Liver (tissue), 9 donors: Measurements from ENCODE around the gene UNC79. TPM values are rescaled to one million over a fixed set of nuclear protein-coding genes. Genes with fewer than 3 reads are reported as not detected.

Source experiments
- DNase-seq: peaks from one replicate; pipeline ENCODE4 v3.0.0-alpha.2; 2017; ENCODE audit warnings: low spot score
- H3K27ac ChIP-seq, 2 donors: one replicate each; pipeline ENCODE4 v1.7.0; 2013; ENCODE audit warnings: inconsistent platforms in 2 of 2, low read length in 2 of 2, control low read depth in 1 of 2, low read depth in 1 of 2, mild to moderate bottlenecking in 1 of 2
- H3K27me3 ChIP-seq, 4 donors: one replicate each; pipeline versions ENCODE4 v1.6.1 to v1.7.0; 2013; ENCODE audit warnings: low read length in 3 of 4, inconsistent platforms in 1 of 4, mild to moderate bottlenecking in 1 of 4, moderate library complexity in 1 of 4; ENCODE audit not compliant: control insufficient read depth in 4 of 4, insufficient read depth in 4 of 4
- H3K36me3 ChIP-seq, 4 donors: one replicate each; pipeline versions ENCODE4 v1.6.1 to v1.7.0; 2013; ENCODE audit warnings: low read length in 3 of 4, mild to moderate bottlenecking in 3 of 4, low read depth in 1 of 4, moderate library complexity in 1 of 4; ENCODE audit not compliant: control insufficient read depth in 4 of 4, insufficient read depth in 3 of 4
- H3K4me1 ChIP-seq, 4 donors: one replicate each; pipeline versions ENCODE4 v1.6.1 to v1.7.0; 2013; ENCODE audit warnings: low read length in 3 of 4, mild to moderate bottlenecking in 3 of 4, moderate library complexity in 1 of 4; ENCODE audit not compliant: control insufficient read depth in 4 of 4, insufficient read depth in 4 of 4
- H3K4me3 ChIP-seq, 3 donors: one replicate each; pipeline versions ENCODE4 v1.6.1 to v1.7.0; 2013; ENCODE audit warnings: low read length in 3 of 3, control low read depth in 1 of 3, low read depth in 1 of 3, mild to moderate bottlenecking in 1 of 3
- H3K9ac ChIP-seq, 2 donors: one replicate each; pipeline ENCODE4 v1.7.0; 2013; ENCODE audit warnings: low read length in 2 of 2, mild to moderate bottlenecking in 2 of 2, moderate library complexity in 2 of 2, control low read depth in 1 of 2, low read depth in 1 of 2
- H3K9me3 ChIP-seq, 4 donors: one replicate each; pipeline versions ENCODE4 v1.6.1 to v1.7.0; 2013; ENCODE audit warnings: low read length in 3 of 4; ENCODE audit not compliant: control insufficient read depth in 4 of 4
- EGR1 ChIP-seq, 2 donors: IDR thresholded peaks; 2 replicates each; pipeline ENCODE4 v1.6.1; 2016 to 2018; ENCODE audit warnings: antibody characterized with exemption in 2 of 2, low read depth in 2 of 2
- FOXA2 ChIP-seq: IDR thresholded peaks from 2 replicates; pipeline ENCODE4 v1.6.1; 2016; ENCODE audit warnings: antibody characterized with exemption
- GABPA ChIP-seq, 2 donors: IDR thresholded peaks in 1 of 2; conservative IDR thresholded peaks in 1 of 2; 2 replicates each; pipeline ENCODE4 v1.6.1; 2016; ENCODE audit warnings: antibody characterized with exemption in 2 of 2, mild to moderate bottlenecking in 1 of 2, moderate library complexity in 1 of 2
- HNF4A ChIP-seq, 2 donors: conservative IDR thresholded peaks; 2 replicates each; pipeline ENCODE4 v1.6.1; 2016; ENCODE audit warnings: antibody characterized with exemption in 2 of 2, mild to moderate bottlenecking in 2 of 2
- HNF4G ChIP-seq: IDR thresholded peaks from 2 replicates; pipeline ENCODE4 v1.6.1; 2016; ENCODE audit warnings: antibody characterized with exemption
- JUND ChIP-seq, 2 donors: IDR thresholded peaks; 2 replicates each; pipeline ENCODE4 v1.6.1; 2016; ENCODE audit warnings: antibody characterized with exemption in 2 of 2
- NR2F2 ChIP-seq: IDR thresholded peaks from 2 replicates; pipeline ENCODE4 v1.6.1; 2016; ENCODE audit warnings: antibody characterized with exemption
- RAD21 ChIP-seq, 2 donors: IDR thresholded peaks; 2 replicates each; pipeline ENCODE4 v1.6.1; 2016; ENCODE audit warnings: antibody characterized with exemption in 2 of 2, mild to moderate bottlenecking in 2 of 2
- RXRA ChIP-seq, 2 donors: IDR thresholded peaks; 2 replicates each; pipeline ENCODE4 v1.6.1; 2017 to 2018; ENCODE audit warnings: antibody characterized with exemption in 2 of 2, mild to moderate bottlenecking in 1 of 2
- SP1 ChIP-seq: IDR thresholded peaks from 2 replicates; pipeline ENCODE4 v1.6.1; 2018; ENCODE audit warnings: antibody characterized with exemption, mild to moderate bottlenecking
- TAF1 ChIP-seq: conservative IDR thresholded peaks from 2 replicates; pipeline ENCODE4 v1.6.1; 2016; ENCODE audit warnings: antibody characterized with exemption, mild to moderate bottlenecking
- WGBS: extraction: QIAGEN DNeasy Blood & Tissue Kit; methylation state at CpG from one replicate; pipeline ENCODE4 v1.1.7; 2013; 5-methylcytosine and 5-hydroxymethylcytosine counted together
- polyA plus RNA-seq, 2 donors: library from polyadenylated mRNA; stranded (reverse) in 1 of 2; unstranded in 1 of 2; fragments of 200-250 nt in 1 of 2; fragments of >200 nt in 1 of 2; fragmentation: Nextera tagmentation in 1 of 2; extraction: Ambion mirVana in 1 of 2; gene quantifications; one replicate each; pipeline versions ENCODE4 v1.2.1 to v1.2.3, GENCODE V29; 2013 to 2015
- total RNA-seq, 2 donors: library from RNA; depleted of rRNA; stranded (reverse); fragments of >200 nt; gene quantifications; one replicate each; pipeline ENCODE4 v1.2.3, GENCODE V29; 2014
- TF ChIP-seq, protein P1 (sequence below): fragments of 150-350 bp; IDR thresholded peaks from 2 replicates; pipeline ENCODE4 v1.5.1; 2017; ENCODE audit warnings: improper control_type of control experiment, low read depth, low read length; ENCODE audit not compliant: missing input control
- TF ChIP-seq, protein P2 (sequence below): IDR thresholded peaks from 2 replicates; pipeline ENCODE4 v1.6.1; 2016; ENCODE audit warnings: antibody characterized with exemption
- donor health status: healthy.
- donor health status: healthy.
- donor health status: healthy.
- donor health status: healthy.
- donor health status: healthy.

The UNC79 gene
- total and polyA plus RNA-seq, 4 donors: 0.01 to 0.08 (median 0.05) TPM; not detected in 1

DNA sequence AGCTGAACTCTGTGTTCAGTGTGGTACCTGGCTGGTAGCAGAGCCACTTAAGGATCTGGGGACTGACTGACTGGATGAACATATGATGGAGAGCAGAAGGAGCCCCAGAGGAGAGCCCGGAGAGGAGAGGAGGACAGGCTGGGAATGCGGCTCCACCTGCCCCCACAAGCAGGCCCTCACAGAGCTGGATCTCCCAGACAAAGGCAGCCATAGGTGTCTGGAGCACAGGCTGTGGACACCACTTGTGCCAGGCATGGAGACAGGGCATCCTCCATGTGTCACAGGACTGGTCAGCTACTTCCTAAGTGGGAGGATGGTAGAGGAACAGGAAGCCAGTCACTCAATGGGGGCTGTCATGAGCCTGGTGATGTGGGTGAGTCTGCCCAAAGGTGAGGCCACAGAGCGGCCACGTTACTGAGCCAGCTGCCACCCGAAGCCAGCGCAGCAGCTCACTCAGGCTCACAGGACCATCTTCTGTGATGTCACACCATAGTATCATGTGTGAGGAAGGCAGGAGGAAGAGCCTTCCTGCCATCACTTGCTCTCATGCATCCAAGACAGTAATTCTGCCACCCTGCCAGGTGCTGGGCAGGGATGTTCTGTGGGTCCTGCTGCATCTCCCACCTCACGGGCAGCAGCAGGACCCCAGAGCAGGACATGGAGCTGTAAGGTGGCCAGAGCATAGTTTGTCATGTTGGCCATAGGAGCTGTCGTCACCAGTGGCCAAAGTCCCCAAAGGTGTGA lies 285.4 kb downstream of the UNC79 start:
- H3K4me3 ChIP-seq: no peak overlapping the region
- TF ChIP-seq JUND (IDR thresholded peaks at IDR 0.05) (no peak), TAF1 (no peak), RAD21 (IDR thresholded peaks at IDR 0.05) (no peak)
- TF ChIP-seq, protein P1, sequence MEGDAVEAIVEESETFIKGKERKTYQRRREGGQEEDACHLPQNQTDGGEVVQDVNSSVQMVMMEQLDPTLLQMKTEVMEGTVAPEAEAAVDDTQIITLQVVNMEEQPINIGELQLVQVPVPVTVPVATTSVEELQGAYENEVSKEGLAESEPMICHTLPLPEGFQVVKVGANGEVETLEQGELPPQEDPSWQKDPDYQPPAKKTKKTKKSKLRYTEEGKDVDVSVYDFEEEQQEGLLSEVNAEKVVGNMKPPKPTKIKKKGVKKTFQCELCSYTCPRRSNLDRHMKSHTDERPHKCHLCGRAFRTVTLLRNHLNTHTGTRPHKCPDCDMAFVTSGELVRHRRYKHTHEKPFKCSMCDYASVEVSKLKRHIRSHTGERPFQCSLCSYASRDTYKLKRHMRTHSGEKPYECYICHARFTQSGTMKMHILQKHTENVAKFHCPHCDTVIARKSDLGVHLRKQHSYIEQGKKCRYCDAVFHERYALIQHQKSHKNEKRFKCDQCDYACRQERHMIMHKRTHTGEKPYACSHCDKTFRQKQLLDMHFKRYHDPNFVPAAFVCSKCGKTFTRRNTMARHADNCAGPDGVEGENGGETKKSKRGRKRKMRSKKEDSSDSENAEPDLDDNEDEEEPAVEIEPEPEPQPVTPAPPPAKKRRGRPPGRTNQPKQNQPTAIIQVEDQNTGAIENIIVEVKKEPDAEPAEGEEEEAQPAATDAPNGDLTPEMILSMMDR: no peak
- no peaks in the 10 kb centered on the region for H3K36me3 ChIP-seq
- H3K9ac ChIP-seq: no peak overlapping the region
- peak; percentile 23 for DNase-seq
- H3K27ac ChIP-seq: no peak overlapping the region
- H3K9me3 ChIP-seq: no peaks in the 10 kb centered on the region
- no peaks in the 10 kb centered on the region for H3K4me1 ChIP-seq
- WGBS: 91% methylated on average over 8 of the region's 8 CpGs
- no peaks in the 10 kb centered on the region for H3K27me3 ChIP-seq

DNA sequence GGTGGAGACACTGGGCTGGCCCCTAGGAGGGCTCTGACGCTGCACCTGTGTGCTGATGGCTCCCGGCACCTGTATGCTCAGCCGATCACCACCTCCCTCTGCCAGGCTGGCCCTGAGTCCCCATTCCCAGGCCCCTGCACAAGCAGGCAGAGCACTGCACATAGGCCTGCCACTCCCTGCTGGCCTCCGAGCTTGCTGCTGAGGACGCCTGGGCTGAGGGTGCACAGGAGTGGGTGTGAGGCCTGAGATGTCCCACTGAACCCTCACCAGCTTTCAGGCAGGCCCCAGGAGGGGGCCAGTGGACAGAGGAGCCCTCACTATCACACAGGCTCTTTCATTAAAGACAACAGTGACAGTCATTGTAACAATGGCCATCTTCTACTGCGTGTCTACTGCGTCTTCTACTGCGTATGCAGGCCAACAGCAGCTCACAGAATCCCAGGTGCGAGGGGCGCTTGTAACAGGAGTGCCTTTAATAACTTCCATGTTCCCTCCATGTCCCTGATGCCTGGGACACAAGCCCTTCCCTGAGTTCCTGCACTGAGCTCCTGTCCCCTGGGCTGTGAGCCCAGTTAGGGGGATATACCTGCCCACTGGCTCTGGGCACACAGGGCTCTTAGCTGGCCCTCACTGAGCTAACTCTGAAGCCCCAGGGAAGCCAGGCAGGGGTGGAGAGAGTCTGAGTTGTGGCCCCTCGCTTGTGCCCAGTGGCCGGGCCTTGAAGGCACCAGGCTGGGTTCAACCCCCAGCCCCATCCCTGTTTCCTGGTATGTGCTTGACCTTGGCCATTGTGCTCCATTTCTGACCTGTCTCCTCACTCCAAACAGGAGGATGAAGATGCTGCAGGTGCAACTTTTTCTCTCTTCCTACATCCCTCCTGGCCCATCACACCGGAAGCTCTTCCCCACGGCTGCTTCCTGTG lies 286.3 kb downstream of the UNC79 start:
- H3K9me3 ChIP-seq: no peaks in the 10 kb centered on the region
- TF ChIP-seq HNF4G (no peak), EGR1 (IDR thresholded peaks at IDR 0.05; ENCODE audit: low read depth in 2 of 2) (no peak), FOXA2 (no peak), SP1 (no peak)
- TF ChIP-seq, protein P1: no peak
- H3K4me3 ChIP-seq: no peak overlapping the region
- 90% methylated on average over 14 of the region's 14 CpGs for WGBS
- no peak overlapping the region for H3K27ac ChIP-seq
- DNase-seq: peak; percentile 20
- no peaks in the 10 kb centered on the region for H3K4me1 ChIP-seq
- no peak overlapping the region for H3K9ac ChIP-seq
- H3K36me3 ChIP-seq: no peaks in the 10 kb centered on the region
- no peaks in the 10 kb centered on the region for H3K27me3 ChIP-seq

DNA sequence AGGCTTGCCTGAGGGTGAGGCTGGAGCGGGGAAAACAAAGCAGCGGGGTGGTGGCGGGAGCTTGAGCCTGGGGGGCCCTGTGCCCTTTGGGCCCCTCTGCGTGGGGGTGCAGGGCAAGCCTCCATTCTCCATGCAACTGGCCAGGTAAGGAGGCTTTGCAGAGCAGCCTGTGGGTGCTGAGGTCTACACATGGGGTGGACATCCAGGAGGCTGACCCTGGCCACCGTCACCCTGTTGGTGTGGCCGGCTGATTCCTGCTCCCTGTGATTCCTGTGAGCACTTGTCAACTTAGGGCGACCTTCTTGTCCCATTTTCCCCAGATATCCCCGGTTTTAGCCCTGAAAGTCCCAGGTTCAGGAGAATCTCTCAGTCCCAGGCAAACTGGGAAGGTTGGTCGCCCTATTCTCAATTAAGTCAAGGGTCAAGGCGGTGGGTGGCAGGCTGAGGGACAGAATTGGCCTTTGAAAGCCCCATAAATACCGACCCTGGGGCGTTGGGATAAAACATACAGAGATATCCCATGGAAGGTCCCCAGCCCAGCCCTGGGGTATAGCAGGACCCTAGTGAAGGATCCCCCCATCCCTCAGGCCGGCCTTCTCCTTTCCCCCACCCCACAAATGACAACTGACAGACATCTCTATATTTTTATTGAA lies 287.1 kb downstream of the UNC79 start:
- 87% methylated on average over 13 of the region's 13 CpGs for WGBS
- no peak overlapping the region for H3K9ac ChIP-seq
- H3K27me3 ChIP-seq: no peaks in the 10 kb centered on the region
- H3K4me1 ChIP-seq: no peaks in the 10 kb centered on the region
- H3K4me3 ChIP-seq: no peak overlapping the region
- no peaks in the 10 kb centered on the region for H3K9me3 ChIP-seq
- H3K27ac ChIP-seq: no peak overlapping the region
- TF ChIP-seq GABPA (IDR thresholded peaks at IDR 0.05 in 1 of 2, conservative IDR thresholded peaks at IDR 0.05 in 1 of 2) (no peak), RXRA (IDR thresholded peaks at IDR 0.05) (no peak), SP1 (no peak), NR2F2 (no peak), FOXA2 (no peak), HNF4A (conservative IDR thresholded peaks at IDR 0.05) (no peak)
- TF ChIP-seq, protein P1: no peak
- TF ChIP-seq, protein P2, sequence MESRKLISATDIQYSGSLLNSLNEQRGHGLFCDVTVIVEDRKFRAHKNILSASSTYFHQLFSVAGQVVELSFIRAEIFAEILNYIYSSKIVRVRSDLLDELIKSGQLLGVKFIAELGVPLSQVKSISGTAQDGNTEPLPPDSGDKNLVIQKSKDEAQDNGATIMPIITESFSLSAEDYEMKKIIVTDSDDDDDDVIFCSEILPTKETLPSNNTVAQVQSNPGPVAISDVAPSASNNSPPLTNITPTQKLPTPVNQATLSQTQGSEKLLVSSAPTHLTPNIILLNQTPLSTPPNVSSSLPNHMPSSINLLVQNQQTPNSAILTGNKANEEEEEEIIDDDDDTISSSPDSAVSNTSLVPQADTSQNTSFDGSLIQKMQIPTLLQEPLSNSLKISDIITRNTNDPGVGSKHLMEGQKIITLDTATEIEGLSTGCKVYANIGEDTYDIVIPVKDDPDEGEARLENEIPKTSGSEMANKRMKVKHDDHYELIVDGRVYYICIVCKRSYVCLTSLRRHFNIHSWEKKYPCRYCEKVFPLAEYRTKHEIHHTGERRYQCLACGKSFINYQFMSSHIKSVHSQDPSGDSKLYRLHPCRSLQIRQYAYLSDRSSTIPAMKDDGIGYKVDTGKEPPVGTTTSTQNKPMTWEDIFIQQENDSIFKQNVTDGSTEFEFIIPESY: no peak
- no peaks in the 10 kb centered on the region for H3K36me3 ChIP-seq
- DNase-seq: peak; percentile 13
